ENCODE data around the gene SDK1. TPM values are rescaled to one million over a fixed set of nuclear protein-coding genes. Genes with fewer than 3 reads are reported as not detected.

SDK1 gene
- total and polyA plus RNA-seq, 11 donors: 2.2 to 5.8 (median 3.4) TPM

DNA sequence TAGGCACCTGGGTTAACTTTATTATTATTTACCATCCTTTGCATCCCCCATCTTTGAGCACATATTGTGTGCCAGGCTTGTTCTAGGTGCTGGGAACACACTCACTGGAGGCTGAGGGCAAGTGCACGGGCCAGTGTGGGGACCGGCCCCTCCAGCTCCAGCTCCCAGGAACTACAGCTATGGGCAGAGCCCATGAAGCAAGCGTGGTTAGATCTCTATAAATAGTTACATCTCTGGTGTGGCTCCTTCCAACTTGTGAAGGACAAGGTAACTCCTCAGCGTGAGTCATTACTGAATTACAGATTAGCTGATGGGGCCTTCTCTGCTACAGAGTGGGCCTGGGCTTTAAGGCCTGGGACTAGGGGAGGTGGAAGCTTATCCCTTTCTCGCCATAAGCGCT, 583.5 kb downstream of the SDK1 start:
- peak in 3 of 4 donors; percentile 39 to 94 (median 94) for ATAC-seq
- no peak for TF ChIP-seq POLR2A (IDR thresholded peaks at IDR 0.05)
- TF ChIP-seq, protein P1, sequence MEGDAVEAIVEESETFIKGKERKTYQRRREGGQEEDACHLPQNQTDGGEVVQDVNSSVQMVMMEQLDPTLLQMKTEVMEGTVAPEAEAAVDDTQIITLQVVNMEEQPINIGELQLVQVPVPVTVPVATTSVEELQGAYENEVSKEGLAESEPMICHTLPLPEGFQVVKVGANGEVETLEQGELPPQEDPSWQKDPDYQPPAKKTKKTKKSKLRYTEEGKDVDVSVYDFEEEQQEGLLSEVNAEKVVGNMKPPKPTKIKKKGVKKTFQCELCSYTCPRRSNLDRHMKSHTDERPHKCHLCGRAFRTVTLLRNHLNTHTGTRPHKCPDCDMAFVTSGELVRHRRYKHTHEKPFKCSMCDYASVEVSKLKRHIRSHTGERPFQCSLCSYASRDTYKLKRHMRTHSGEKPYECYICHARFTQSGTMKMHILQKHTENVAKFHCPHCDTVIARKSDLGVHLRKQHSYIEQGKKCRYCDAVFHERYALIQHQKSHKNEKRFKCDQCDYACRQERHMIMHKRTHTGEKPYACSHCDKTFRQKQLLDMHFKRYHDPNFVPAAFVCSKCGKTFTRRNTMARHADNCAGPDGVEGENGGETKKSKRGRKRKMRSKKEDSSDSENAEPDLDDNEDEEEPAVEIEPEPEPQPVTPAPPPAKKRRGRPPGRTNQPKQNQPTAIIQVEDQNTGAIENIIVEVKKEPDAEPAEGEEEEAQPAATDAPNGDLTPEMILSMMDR (IDR thresholded peaks at IDR 0.05): no peak

DNA sequence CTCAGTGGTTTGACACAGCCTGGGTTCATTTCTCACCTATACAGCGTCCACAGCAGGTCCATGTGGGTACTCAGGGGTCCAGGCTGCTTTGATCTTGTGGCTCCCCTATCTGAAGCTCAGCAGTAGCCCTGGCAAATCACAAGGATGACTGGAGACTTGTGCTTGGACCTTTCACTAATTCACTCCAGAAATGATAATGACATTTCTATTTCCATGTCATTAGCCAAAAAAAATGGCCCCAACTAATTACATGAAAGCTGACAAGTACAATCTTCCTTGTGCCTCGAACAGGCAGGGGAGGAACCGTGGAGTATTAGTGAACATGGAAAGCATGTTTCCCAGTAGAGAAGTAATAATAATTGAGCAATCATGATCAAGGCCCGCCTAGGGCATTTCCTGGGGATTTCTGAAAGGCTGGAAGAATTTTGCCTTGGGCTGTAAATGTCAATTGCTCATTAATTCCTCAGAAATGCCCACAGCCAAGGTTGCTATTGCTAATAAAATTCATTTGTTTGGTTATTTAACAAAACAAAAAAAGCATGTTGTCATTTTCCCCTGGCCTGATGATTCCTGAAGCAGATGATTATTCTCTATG, 586.1 kb downstream of the SDK1 start:
- Histone ChIP-seq H3K27ac (no peak overlapping the region), H3K4me3 (no peak overlapping the region), H3K27me3 (no peaks in the 10 kb centered on the region), H3K4me1 (peaks cover 0 to 5% (median 0%) of the 10 kb centered on the region in 12 donors), H3K9me3 (no peaks in the 10 kb centered on the region), H3K36me3 (no peaks in the 10 kb centered on the region)
- 77 to 80% (median 79%) methylated on average over 4 of the region's 4 CpGs for WGBS, 4 donors
- ATAC-seq (no peak), DNase-seq (no peak)
- intact Hi-C loops (cut with DNase I): no loop called here
- TF ChIP-seq, protein P1 (IDR thresholded peaks at IDR 0.05): no peak
- no peak for TF ChIP-seq POLR2A (IDR thresholded peaks at IDR 0.05)

More for the DNA sequence above, 583.5 kb downstream of the SDK1 start:
- no peak overlapping the region for H3K4me3 ChIP-seq
- intact Hi-C loops (cut with DNase I): no loop called here
- H3K27me3 ChIP-seq: no peaks in the 10 kb centered on the region
- H3K9me3 ChIP-seq: no peaks in the 10 kb centered on the region
- 63 to 77% (median 69%) methylated on average over 5 to 6 of the region's 6 CpGs for WGBS, 4 donors
- H3K36me3 ChIP-seq: no peaks in the 10 kb centered on the region
- DNase-seq: no peak
- peaks cover 0 to 5% (median 0%) of the 10 kb centered on the region in 12 donors for H3K4me1 ChIP-seq
- H3K27ac ChIP-seq: no peak overlapping the region

- H3K27me3 ChIP-seq: no peaks in the 10 kb centered on the region
- H3K36me3 ChIP-seq: no peaks in the 10 kb centered on the region
- ATAC-seq: no peak
- H3K27ac ChIP-seq: no peak overlapping the region
- 70 to 87% (median 84%) methylated on average over 8 of the region's 8 CpGs for WGBS, 4 donors
- TF ChIP-seq POLR2A (IDR thresholded peaks at IDR 0.05): no peak
- TF ChIP-seq, protein P1 (IDR thresholded peaks at IDR 0.05): no peak
- no peak overlapping the region for H3K4me3 ChIP-seq
- no peak for DNase-seq
- peaks cover 0 to 5% (median 0%) of the 10 kb centered on the region in 12 donors for H3K4me1 ChIP-seq
- no peaks in the 10 kb centered on the region for H3K9me3 ChIP-seq
- intact Hi-C loops (cut with DNase I): no loop called here
These were observed 587.0 kb downstream of the SDK1 start for GRCh38 chr7:3888096-3888495.

- Histone ChIP-seq H3K36me3 (no peaks in the 10 kb centered on the region), H3K4me1 (peaks cover 0 to 3% (median 0%) of the 10 kb centered on the region in 12 donors), H3K9me3 (no peaks in the 10 kb centered on the region), H3K27ac (no peak overlapping the region), H3K4me3 (no peak overlapping the region), H3K27me3 (no peaks in the 10 kb centered on the region)
- intact Hi-C loops (cut with DNase I): loop anchor here in 1 of 10 donors (10.0 kb wide), 1 partner anchor 1027 kb away; no protein-coding TSS in a partner anchor
- ATAC-seq (no peak), DNase-seq (no peak)
- TF ChIP-seq, protein P1 (IDR thresholded peaks at IDR 0.05): no peak
- TF ChIP-seq POLR2A (IDR thresholded peaks at IDR 0.05): no peak
- WGBS, 4 donors: 80 to 89% (median 85%) methylated on average over 7 of the region's 7 CpGs
These were observed 591.1 kb downstream of the SDK1 start for GRCh38 chr7:3892157-3892556.
